ENCODE results near the gene HIKESHI.
"Not testable (repeated sequence)": the region's sequence is repeated elsewhere in the genome, so short reads cannot be mapped to it uniquely, and the experiment has no call there.

Gene HIKESHI

DNA sequence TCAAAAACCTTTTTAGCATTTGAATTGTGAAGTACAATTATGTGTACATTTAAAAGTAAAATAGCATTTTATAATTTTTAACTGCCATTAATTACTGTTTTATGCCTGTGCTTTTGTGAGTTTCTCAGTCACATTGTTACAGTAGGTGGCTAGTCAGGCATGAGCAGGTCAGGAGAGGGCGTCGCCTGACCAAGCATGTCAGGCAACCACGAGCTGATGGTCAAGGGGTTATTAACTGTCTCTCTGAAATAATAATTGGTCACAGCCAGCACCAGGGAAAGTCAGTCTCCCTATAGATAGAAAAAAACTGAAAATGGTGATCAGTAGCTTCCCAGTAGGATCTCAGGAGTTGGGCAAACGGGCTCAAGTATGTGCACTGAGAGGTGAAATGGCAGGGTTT, 53.2 kb downstream of the HIKESHI start:
- TF ChIP-seq, protein P1, sequence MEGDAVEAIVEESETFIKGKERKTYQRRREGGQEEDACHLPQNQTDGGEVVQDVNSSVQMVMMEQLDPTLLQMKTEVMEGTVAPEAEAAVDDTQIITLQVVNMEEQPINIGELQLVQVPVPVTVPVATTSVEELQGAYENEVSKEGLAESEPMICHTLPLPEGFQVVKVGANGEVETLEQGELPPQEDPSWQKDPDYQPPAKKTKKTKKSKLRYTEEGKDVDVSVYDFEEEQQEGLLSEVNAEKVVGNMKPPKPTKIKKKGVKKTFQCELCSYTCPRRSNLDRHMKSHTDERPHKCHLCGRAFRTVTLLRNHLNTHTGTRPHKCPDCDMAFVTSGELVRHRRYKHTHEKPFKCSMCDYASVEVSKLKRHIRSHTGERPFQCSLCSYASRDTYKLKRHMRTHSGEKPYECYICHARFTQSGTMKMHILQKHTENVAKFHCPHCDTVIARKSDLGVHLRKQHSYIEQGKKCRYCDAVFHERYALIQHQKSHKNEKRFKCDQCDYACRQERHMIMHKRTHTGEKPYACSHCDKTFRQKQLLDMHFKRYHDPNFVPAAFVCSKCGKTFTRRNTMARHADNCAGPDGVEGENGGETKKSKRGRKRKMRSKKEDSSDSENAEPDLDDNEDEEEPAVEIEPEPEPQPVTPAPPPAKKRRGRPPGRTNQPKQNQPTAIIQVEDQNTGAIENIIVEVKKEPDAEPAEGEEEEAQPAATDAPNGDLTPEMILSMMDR (IDR thresholded peaks at IDR 0.05; ENCODE audit: insufficient read depth, low read length, missing control alignments) = no peak
- no peak overlapping the region for H3K4me3 ChIP-seq (ENCODE audit: low read depth, low read length)
- ChIA-PET POLR2A (no interaction called here), CTCF (no interaction called here)
- no peak for DNase-seq (ENCODE audit: low read depth, low spot score)

DNA sequence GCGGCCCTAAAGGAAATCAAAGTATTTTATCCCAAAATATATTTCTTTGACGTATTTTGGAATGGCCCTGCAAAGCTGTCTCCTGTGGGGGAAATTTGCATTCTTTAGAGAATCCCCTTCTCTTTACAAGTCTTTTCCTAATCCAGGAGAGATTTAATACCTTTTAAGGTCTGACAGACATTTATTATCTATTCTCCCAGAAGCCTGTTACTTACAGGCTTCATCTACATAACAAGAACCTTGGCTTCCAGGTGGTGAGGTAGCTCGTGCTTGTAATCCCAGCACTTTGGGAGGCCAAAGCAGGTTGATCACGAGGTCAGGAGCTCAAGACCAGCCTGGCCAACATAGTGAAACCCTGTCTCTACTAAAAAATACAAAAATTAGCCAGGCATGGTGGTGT, 55.4 kb downstream of the HIKESHI start:
- CTCF ChIA-PET = interaction anchor here (1.0 to 14.5 kb wide), 4 partner anchors 12 to 100 kb away, joined by 3 to 247 read pairs (median 4); partner anchors contain the start of gene CCDC81
- H3K4me3 ChIP-seq (ENCODE audit: low read depth, low read length); POLR2A ChIA-PET; DNase-seq (ENCODE audit: low read depth, low spot score): not testable (repeated sequence)

DNA sequence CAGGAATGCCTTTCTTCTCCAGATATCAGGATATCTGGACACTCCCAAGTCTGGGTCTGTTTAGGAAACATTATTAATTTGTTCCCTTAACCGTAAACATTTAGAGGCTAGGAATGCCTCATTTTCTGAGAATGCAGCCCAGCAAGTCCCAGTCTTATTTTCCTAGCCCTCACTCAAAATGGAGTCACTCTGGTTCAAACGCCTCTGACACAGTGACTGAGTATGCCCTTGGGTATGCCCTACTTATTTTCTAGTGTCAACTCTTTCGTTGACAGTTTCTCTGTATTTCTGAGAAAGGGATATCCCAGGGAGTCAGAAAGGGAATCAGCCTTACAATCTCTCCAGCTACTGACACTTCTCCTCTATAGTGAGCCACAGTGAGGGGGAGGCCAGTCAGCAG, 56.7 kb downstream of the HIKESHI start:
- ChIA-PET CTCF (interaction anchor here (1.0 to 14.5 kb wide), 7 partner anchors 9 to 99 kb away, joined by 3 to 247 read pairs (median 22); partner anchors contain the start of gene CCDC81), POLR2A (no interaction called here)
- TF ChIP-seq, protein P1 (IDR thresholded peaks at IDR 0.05; ENCODE audit: insufficient read depth, low read length, missing control alignments) = no peak
- H3K4me3 ChIP-seq (ENCODE audit: low read depth, low read length) = no peak overlapping the region
- no peak for DNase-seq (ENCODE audit: low read depth, low spot score)

DNA sequence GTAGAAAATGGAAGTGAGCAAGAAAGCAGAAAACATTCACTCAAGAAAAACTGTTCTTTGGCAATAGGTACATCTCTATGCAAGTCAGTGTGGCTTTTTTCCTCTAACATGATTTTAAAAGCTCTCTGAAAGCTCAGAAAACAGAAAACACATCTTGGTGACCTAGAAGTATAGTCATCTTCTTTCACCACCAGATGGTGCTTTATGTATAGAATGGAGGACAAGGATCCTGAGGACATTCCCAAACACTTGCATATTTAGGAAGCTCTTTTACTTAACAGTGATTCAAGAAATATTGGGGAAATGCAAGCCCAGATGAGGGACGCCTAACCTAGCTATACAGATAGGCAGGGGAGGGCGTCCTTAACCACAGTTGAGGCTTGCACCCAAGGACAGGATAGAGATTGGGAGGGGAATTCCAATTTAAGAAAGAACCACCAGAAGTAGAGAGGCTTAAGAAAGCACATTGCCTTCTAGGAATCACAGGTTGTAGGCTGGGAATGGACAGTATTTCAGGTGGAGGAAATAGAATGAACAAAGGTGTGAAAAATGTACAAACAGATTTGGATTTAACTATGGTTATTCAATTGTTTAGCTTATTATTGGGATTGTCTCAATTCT, 58.8 kb downstream of the HIKESHI start:
- TF ChIP-seq, protein P1 (IDR thresholded peaks at IDR 0.05; ENCODE audit: insufficient read depth, low read length, missing control alignments) = peak; percentile 52
- DNase-seq (ENCODE audit: low read depth, low spot score) = peak; percentile 29
- H3K4me3 ChIP-seq (ENCODE audit: low read depth, low read length) = no peak overlapping the region
- ChIA-PET POLR2A (no interaction called here), CTCF (interaction anchor here (0.7 to 14.5 kb wide), 48 partner anchors 8 to 561 kb away, joined by 3 to 247 read pairs (median 5); partner anchors contain the start of gene CCDC81)

DNA sequence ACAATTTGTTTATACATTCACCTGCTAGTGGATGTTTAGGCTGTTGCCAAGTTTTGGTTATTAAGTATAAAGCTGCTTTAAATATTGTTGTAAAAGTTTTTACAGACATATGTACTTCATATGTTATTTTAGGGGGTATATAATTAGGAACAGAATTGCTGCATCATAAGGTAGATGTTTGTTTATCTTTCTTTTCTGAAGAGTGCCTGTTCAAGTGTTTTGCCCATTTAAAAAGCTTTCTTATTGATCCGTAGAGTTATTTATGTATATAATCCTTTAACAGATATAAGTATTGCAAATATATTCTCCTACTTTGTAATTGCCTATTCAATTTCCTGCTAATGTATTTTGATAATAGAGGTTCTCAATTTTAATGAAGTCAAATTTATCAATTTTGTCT, 61.4 kb downstream of the HIKESHI start:
- H3K4me3 ChIP-seq (ENCODE audit: low read depth, low read length) = no peak overlapping the region
- DNase-seq (ENCODE audit: low read depth, low spot score) = no peak
- ChIA-PET CTCF (interaction anchor here (0.9 to 14.5 kb wide), 4 partner anchors 11 to 454 kb away, joined by 3 to 247 read pairs (median 4); no protein-coding TSS in a partner anchor), POLR2A (no interaction called here)
- TF ChIP-seq, protein P1 (IDR thresholded peaks at IDR 0.05; ENCODE audit: insufficient read depth, low read length, missing control alignments) = no peak

DNA sequence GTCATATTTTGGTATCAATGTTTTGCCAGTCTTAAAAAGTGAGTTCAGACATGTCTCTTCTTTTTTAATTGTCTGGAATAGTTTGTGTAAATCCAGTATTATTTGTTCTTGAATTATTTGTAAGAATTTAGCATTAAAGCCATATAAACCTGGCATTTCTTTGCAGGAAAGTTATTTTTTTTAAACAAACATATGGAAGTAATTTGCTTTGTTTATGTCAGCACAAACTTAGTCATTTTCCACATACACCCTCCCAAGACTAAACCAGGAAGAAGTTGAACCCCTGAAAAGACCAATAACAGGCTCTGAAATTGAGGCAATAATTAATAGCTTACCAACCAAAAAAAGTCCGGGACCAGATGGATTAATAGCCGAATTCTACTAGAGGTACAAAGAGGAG, 63.5 kb downstream of the HIKESHI start:
- ChIA-PET CTCF (interaction anchor here (14.5 kb wide), 1 partner anchor 48 kb away, joined by 247 read pairs; no protein-coding TSS in a partner anchor), POLR2A (no interaction called here)
- H3K4me3 ChIP-seq (ENCODE audit: low read depth, low read length) = no peak overlapping the region
- TF ChIP-seq, protein P1 (IDR thresholded peaks at IDR 0.05; ENCODE audit: insufficient read depth, low read length, missing control alignments) = no peak
- no peak for DNase-seq (ENCODE audit: low read depth, low spot score)

DNA sequence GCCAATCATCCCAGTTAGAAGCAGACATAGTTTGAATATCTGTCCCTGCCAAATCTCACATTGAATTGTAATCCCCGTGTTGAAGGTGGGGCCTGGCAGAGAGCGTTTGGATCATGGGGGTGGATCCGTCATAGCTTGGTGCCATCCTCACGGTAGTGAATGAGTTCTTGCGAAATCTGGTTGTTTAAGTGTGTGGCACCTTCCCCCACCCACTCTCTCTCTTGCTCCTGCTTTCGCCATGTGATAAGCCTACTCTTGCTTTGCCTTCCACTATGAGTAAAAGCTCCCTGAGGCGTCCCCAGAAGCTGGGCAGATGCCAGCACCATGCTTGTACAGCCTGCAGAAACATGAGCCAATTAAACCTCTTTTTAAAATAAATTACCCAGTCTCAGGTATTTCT, 67.6 kb downstream of the HIKESHI start:
- CTCF ChIA-PET = interaction anchor here (4.6 to 14.5 kb wide), 2 partner anchors 9 to 44 kb away, joined by 48 to 247 read pairs; no protein-coding TSS in a partner anchor
- DNase-seq (ENCODE audit: low read depth, low spot score) = no peak
- TF ChIP-seq, protein P1 (IDR thresholded peaks at IDR 0.05; ENCODE audit: insufficient read depth, low read length, missing control alignments) = no peak
- POLR2A ChIA-PET = no interaction called here
- H3K4me3 ChIP-seq (ENCODE audit: low read depth, low read length) = no peak overlapping the region

All from AG04449 (cell line).